Myocyte (in vitro differentiated cells): ENCODE measurements around the gene IRGQ. TPM values are rescaled to one million over a fixed set of nuclear protein-coding genes. Genes with fewer than 3 reads are reported as not detected.
"Not testable (repeated sequence)": the region's sequence is repeated elsewhere in the genome, so short reads cannot be mapped to it uniquely, and the experiment has no call there.

ENCODE experiments used
- DNase-seq: peaks from one replicate; pipeline ENCODE4 v3.0.0-alpha.2; 2012; ENCODE audit warnings: low read depth
- total RNA-seq: library from RNA; depleted of rRNA; stranded (reverse); fragments of >200 nt; gene quantifications from 2 replicates; pipeline ENCODE4 v1.2.3, GENCODE V29; 2014

IRGQ gene
- total RNA-seq, 1 donor from 2014 or later, result 41.3 TPM

DNA sequence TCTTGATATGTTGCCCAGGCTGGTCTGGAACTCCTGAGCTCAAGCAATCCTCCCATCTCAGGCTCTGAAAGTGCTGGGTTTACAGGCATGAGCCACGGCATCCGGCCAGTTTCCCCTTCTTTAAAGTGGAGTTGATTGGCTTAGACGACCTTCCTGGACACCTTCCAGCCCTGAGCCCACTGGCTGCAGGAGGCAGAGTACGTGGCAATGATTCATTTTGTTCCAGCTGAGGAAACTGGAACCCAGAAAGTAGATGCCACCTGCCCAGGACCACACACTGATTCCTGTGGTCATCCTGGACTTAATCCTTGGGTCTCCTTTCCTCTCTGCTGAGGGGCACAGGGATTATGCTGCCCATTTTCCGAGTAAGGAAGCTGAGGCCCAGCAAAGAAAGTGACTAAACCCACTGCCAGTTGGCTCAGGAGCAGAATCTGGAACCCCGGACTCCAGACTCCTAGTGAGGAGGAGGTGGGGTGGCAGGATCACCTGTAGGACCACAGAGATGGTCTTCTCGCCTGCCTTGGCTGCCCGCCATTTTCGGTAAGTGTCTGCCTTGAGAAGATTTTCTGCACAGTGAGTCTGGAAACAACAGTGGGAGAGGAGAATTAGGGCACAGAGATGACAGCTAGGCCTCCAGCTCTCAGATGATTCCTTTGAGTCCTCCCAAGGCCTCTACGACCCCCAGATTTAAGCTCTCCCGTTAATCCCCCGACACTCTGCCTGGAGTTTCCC lies 21.3 kb downstream of the IRGQ start:
- DNase-seq, result peak; percentile 37

GRCh38 chr19:43572171-43572588 lies 23.8 kb downstream of the IRGQ start:
- DNase-seq, result no peak

DNA sequence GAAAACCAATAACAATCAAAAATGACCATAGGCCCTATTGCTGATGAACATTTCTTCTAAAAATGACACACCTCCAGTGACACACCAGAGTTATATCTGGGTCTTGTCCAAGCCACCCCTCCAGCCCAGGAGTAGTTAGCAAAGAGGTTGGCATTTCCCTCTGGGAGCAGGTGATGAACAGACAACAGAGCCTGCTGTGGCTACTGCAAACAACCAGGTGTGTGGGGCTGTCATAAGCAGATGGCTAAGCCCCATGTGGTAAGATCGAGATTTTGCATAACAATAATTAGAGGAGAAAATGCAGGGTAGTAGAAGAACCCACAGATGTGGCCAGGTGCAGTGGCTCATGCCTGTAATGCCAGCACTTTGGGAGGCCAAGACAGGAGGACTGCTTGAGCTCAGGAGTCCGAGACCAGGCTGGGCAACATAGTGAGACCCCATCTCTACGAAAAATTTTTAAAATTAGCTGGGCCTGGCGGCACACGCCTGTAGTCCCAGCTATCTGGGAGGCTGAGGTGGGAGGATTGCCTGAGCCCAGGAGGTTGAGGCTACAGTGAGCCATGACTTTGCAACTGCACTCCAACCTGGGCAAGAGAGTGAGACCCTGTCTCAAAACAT lies 25.7 kb downstream of the IRGQ start:
- peak; percentile 32 for DNase-seq

DNA sequence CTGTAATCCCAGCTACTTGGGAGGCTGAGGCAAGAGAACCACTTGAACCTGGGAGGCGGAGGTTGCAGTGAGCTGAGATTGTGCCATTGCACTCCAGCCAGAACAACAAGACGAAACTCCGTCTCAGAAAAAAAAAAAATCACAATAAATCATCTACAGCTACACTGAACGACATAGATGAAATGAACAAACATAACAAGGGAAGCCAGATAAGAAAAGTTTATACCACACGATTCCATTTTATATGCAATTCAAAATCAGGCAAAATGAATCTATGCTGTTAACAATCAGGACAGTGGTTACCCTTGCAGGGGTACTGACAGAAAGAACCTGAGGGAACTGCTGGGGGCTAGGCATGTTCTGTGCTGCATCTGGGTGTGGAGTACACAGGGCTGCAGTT lies 26.3 kb downstream of the IRGQ start:
- DNase-seq, result no peak

- no peak for DNase-seq
These were observed 31.1 kb downstream of the IRGQ start for GRCh38 chr19:43564800-43565199.

GRCh38 chr19:43563816-43564457 lies 32.0 kb downstream of the IRGQ start:
- DNase-seq, result no peak

DNA sequence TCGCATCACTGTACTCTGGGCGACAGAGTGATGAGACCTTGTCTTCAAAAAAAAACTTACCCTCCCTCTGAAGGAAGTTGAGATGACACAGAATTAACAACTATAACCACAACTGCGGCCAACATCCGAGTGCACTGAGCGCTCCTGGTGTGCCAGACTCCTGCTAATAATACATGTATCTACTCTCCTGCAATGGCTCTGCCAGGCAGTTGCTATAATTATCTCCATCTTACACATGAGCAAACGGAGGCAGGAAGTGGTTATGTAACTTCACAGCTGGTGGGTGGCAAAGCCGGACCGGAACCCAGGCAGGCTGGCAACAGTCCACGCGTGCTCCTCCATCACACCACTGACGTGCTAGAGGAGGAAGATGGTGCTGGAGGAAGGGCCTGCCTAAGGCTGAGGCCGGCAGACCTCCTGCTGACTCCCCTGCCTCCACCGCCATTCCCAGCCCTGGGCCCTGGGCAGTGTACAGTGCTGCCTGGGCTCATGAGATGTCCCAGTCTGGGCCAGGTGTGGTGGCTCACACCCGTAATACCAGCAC lies 33.2 kb downstream of the IRGQ start:
- peak; percentile 98 for DNase-seq

- DNase-seq, result no peak
These were observed 33.7 kb downstream of the IRGQ start for GRCh38 chr19:43562226-43562697.

GRCh38 chr19:43561139-43561970 lies 34.6 kb downstream of the IRGQ start:
- DNase-seq, result no peak

GRCh38 chr19:43560687-43561086 lies 35.2 kb downstream of the IRGQ start:
- no peak for DNase-seq

GRCh38 chr19:43555185-43555770 lies 40.7 kb downstream of the IRGQ start:
- peak; percentile 76 for DNase-seq

DNA sequence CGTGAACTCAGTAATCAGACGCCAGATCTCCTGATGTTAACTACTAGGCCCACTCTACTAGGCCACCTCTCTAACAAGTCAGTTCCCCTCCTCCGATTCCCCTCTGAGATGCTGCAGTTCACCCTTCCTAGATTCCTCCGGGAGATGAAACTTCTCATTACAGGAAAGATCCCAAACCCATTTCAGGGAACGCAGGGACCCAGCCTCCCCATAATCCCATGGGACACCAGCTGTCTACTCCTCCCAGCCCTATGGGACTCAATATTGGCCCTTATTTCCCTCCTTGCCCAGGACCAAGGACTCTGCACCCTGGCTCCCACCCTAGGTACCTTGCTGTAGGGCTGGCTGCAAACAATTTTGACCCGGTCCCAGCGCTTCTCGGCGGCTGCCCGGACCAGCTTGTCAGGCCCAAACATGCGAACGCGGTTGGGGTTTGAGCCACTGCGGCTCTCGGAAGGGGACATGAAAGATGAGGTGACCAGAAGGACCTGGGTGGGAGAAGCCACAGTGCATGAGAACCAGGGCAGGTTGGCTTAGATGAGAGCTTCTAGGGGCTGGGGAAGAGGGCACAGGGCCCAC lies 41.5 kb downstream of the IRGQ start:
- DNase-seq, result no peak

DNA sequence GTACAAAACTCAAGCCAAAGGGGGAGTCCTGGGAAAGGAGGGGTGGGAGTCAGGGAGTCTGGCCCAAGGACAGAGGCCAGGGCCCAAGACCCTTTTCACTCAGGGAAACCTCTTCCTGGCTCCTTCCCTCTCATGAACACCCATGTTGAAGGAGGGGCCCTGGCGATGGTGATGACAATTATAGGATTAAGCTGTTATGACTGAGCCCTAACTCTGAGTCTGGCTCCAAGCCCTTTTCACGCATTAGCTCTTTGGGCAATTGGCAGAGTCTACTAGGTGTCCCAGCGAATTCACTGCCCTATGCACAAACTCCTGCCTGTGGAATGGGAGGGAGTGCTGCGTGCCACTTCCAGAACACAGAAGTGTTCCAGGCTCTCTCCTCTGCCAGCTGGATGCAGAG lies 42.3 kb downstream of the IRGQ start:
- no peak for DNase-seq

GRCh38 chr19:43552616-43553015 lies 43.3 kb downstream of the IRGQ start:
- DNase-seq, result no peak

- no peak for DNase-seq
These were observed 43.8 kb downstream of the IRGQ start for GRCh38 chr19:43552198-43552450.

DNA sequence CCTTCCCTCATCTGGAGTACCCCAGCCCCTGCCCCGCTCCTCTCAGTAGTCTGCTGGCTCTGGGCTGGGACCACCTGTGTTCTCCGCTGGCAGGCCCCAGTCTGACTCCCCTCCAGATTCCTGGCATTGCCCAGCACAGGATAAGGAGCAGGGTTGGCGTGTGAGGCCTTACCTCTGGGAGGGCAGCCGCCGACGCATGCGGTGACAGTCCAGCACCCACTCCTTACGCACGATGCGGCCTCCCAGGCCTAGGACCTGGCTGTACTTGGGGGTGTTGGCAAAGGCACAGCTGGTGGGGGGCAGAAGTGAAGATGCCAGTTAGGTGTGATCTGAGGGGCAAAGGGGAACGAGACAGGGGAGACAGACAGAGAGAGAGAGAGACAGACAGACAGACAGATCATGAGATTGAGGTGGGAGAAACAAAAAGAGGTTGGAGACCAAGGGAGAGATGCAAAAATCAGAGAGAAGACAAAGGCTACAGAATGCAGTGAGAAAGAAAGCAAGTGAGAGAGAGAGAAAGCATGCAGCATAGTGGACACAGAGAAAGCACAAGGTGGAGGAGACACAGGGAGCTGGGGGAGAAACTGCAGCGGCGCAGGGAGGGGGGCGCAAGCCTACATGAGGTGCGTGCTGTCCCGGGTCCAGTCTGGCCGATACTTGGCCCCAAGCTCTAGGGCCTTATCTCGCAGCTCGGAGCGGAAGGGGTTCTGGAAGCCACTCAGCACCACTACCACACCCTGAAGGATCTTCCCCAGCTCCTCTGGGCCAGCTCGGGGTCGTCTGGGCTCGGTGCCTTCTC lies 44.3 kb downstream of the IRGQ start:
- no peak for DNase-seq

- DNase-seq, result no peak
These were observed 47.2 kb downstream of the IRGQ start for GRCh38 chr19:43548706-43549105.

DNA sequence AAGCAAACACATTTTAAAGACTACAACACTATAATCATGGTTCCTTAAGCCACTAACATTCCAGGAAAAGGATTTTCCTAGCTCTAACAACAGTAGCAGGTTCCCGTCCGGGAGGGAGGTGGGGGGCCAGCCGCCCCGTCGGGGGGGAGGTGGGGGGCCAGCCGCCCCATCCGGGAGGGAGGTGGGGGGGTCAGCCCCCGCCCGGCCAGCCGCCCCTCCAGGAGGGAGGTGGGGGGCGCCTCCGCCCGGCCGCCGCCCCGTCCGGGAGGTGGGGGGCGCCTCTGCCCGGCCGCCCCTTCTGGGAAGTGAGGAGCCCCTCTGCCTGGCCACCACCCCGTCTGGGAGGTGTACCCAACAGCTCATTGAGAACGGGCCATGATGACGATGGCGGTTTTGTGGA lies 48.0 kb downstream of the IRGQ start:
- not testable (repeated sequence) for DNase-seq

DNA sequence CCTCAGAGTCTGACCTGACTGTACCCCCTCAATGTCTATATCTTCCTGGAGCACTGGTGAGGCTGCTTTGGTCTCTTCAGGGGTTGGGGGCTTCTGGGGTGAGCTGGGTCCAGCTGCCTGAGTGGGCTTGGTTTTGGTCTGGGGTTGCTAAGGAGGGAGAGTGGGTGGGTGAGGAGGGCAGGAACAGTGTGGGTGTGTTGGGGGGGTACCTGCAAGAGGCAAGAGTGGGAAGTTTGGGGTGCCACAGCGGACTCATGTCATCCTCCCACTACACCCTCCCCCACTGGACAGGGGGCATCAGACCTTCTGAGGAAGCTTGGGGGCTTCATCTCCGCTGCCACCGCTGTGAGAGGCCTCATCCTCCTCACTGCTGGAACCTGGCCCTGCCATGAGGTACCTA lies 49.4 kb downstream of the IRGQ start:
- no peak for DNase-seq

GRCh38 chr19:43545981-43546380 lies 50.0 kb downstream of the IRGQ start:
- DNase-seq, result no peak
